OCI-M2 (cell line): ENCODE data around the gene TUBAL3.
"Not testable (repeated sequence)": the region's sequence is repeated elsewhere in the genome, so short reads cannot be mapped to it uniquely, and the experiment has no call there.

Experiments
- DNase-seq: peaks from one replicate; lab custom pipeline; 2025; ENCODE audit not compliant: unreplicated experiment; lab: John Stamatoyannopoulos, UW

Gene TUBAL3

GRCh38 chr10:5381187-5381586 lies 23.4 kb downstream of the TUBAL3 start:
- no peak for DNase-seq

DNA sequence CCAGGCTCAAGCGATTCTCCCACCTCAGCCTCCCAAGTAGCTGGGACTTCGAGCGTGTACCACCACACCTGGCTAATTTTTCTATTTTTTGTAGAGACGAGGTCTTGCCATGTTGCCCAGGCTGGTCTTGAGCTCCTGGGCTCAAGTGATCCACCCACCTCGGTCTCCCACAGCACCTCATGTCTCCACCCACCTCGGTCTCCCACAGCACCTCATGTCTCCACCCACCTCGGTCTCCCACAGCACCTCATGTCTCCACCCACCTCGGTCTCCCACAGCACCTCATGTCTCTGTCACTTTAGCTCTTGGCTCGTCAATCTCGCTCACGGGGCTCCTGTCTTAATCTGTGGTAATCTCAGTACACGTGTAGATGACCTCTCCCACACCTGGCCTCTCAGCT lies 24.2 kb downstream of the TUBAL3 start:
- not testable (repeated sequence) for DNase-seq

- DNase-seq: not testable (repeated sequence)
Measured at GRCh38 chr10:5379202-5379601, 25.4 kb downstream of the TUBAL3 start.

GRCh38 chr10:5376450-5376849 lies 28.2 kb downstream of the TUBAL3 start:
- DNase-seq: no peak

GRCh38 chr10:5373891-5374611 lies 30.6 kb downstream of the TUBAL3 start:
- no peak for DNase-seq

GRCh38 chr10:5373307-5373706 lies 31.3 kb downstream of the TUBAL3 start:
- no peak for DNase-seq

DNA sequence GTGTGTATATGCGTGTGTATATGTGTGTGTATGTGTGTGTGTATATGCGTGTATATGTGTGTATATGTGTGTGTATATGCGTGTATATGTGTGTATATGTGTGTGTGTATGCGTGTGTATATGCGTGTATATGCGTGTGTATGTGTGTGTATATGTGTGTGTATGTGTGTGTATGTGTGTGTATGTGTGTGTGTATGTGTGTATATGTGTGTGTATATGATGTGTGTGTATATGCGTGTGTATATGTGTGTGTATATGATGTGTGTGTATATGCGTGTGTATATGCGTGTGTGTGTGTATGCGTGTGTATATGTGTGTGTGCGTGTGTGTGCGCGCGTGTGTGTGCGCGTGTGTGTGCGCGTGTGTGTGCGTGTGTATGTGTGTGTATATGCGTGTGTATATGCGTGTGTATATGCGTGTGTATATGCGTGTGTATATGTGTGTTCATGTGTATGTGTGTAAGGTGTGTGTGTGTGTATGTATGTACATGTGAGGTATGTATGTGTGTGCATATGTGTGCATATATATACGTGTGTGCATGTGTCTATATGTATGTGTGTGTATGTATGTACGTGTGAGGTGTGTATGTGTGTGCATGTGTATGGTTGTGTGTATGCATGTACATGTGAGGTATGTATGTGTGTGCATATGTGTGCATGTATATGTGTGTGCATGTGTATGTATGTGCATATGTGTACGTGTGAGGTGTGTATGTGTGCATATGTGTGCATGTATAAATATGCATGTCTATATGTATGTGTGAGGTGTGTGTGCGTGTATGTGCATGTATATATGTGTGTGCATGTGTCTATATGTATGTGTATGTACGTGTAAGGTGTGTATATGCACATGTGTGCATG lies 33.9 kb downstream of the TUBAL3 start:
- DNase-seq: no peak

DNA sequence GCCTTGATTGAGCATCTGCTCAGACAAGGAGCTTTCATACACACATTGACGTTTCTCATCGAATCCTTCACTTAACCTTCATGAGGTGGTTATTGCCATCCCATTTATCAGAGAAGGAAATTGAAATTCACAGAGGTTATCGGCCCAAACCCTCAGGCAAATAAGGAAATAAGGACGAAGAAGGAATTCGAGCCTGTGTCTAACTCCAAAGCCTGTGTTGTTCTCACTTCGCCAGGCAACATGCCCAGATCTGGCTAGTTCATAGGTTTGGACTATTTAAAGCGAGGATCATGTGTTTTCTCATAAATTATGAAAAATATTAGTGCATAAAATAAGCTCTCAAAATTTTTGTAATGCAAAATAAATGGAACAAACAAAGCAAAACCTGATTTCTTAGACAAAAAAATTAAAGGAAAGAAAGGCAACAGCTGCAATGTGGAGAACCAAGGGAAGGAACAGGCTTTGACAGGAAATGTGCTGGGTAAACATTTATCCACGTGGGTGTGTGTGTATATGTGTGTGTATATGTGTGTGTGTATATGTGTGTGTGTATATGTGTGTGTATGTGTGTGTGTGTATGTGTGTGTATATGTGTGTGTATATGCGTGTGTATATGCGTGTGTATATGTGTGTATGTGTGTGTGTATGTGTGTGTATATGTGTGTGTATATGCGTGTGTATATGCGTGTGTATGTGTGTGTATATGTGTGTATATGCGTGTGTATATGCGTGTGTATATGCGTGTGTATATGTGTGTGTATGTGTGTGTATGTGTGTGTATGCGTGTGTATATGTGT lies 35.1 kb downstream of the TUBAL3 start:
- no peak for DNase-seq

GRCh38 chr10:5365928-5366327 lies 38.7 kb downstream of the TUBAL3 start:
- no peak for DNase-seq

GRCh38 chr10:5364890-5365338 lies 39.7 kb downstream of the TUBAL3 start, which contains the start of gene UCN3:
TSS of gene UCN3 (plus strand) at chr10:5364966. CDS start at chr10:5373721, 8,755 bp downstream.
- DNase-seq: no peak

DNA sequence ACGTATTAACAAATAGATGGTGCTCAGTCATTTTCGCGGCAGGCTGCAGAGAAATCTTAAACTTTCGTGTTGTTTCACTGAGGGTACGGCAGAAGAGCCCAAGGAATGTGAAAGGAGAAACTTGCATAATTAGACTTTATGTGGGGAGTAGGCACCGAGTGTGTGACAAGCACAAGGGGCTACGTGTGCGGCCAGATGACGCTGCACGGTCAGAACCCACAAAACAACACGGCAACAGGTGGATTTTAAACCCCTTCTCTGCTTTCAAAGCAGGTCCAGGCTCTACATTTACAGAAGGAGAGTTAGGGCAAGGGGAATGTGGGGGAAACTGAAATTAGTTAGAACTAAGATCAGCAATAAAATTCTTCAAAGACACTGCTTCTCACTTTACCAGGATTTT lies 40.3 kb downstream of the TUBAL3 start:
- no peak for DNase-seq

- no peak for DNase-seq
Measured at GRCh38 chr10:5362873-5363272, 41.8 kb downstream of the TUBAL3 start.

- DNase-seq: no peak
Measured at GRCh38 chr10:5361966-5362365, 42.7 kb downstream of the TUBAL3 start.

DNA sequence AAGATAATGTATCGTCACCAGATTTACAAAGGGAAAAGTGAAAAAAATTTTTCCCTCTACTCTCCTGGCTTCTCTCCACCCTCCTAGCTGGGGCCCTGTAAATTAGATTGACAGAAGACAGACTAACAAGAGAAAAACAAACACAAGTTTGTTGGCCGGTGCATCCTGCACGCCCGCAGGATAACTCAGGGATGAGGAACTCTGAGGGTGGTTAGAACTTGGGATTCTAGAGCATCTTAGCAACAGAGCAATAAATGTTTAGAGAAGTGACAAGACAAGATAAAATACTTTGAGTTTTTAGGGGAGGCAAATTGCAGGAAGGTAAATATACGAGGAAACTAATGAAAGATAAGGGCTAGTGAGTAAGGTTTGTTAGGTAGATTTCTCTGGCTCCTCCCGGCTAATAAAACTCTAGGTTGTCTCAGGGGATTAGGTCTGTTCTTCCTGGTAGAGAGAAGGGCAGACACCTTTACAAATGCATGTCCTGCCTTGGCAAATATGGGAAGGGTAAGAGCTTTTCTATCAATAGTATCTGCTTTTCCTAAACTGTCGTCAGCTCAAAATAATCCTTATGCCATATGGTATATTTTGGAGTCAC lies 44.2 kb downstream of the TUBAL3 start:
- DNase-seq: no peak

DNA sequence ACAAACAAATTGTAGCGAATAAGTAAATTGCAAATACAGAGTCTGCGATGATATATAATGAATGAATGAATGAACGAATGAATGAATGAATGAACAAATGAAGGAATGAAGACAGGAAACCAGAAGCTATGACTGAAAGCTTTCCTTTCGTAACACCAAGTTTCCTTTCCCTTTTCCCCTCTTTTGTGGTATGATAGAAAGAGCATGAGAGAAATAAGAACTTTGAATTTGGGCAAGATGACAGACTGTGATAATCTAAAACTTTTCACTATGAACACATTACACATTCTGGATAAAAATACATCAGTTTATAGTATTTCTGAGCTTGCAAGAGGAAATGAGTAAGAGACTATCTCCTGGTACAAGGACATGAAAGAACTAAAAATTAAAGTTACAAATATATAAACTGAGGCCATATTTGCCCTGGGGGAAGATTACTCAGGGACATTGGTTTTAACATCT lies 48.3 kb downstream of the TUBAL3 start:
- DNase-seq: no peak

DNA sequence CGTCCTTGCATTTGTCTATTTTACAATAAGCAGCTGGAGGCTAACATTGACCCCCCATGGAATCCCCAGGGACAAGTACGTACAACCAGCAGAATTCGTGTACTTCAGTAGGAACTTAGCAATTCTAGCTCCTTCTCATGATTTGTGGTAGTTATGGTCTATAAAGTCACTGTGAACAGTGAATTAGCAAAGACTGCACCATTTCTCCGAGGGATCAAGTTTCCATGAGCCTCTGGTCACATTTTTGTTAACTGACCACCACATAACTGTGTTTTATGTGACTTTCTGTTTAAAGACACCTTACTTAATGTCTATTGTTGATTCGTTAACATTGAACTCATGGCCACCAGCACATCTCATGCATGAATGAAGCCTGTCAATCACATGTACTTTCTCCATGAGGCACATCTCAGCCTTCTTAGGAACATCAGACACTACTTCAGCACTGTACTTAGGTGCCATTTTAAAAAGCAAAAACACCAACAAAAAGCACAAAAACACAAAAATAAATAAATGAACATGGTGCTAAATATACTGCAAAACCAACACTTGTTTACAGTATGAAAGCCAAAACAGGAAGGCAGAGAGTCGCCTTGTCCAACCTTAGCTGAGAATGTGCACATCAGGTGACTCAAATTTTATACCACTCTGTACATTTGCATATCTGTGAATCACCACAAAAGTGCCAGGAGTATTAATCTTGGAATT lies 48.9 kb downstream of the TUBAL3 start:
- no peak for DNase-seq

DNA sequence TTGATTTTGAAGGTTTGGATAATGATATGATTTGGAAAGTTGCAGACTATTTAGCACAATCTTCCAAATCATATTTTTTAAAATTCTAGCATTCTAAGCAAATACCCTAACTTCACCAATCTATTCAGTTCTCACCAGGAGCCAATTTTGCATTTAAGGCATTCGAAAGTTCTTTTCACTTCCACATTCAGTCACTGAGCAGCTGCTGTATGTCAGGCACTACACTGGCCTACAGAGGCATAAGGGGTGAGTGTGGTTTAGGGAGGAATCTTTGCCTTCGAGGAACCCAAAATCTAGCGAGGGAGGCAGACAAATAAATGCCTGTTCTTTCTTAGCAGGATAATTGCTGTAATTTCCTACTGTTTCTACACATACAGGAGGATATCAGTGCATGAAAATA lies 50.6 kb downstream of the TUBAL3 start:
- DNase-seq: no peak

- no peak for DNase-seq
Measured at GRCh38 chr10:5349362-5349761, 55.3 kb downstream of the TUBAL3 start.

DNA sequence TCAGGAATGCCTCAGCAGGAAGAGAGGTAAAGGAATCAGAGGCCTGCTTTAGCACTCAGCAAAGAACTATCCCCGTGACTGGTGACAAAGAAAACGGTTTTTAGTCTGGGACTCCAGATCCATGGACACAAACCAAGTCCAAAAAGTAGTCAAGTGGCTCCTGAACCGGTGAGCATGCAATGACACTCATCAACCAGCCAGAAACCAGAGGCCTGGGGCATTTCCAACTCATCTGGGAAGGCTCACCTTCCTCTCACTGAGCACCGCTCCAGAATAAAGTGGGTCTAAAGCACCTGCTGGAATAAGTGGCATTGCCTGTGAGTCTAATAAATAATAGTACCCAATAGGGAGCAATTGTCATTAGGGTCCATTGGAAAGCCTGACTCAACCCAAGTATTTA lies 57.7 kb downstream of the TUBAL3 start:
- DNase-seq: no peak

- no peak for DNase-seq
Measured at GRCh38 chr10:5344746-5345145, 59.9 kb downstream of the TUBAL3 start.
